HUES6 (cell line): ENCODE measurements around the gene ASAP2.
A peak's percentile ranks its signal among the peaks of the same experiment; 100 is the strongest.
"Not testable (repeated sequence)": the region's sequence is repeated elsewhere in the genome, so short reads cannot be mapped to it uniquely, and the experiment has no call there.

ENCODE experiments used
- H3K27ac ChIP-seq: 2 replicates; pipeline ENCODE4 v1.7.0; 2013; ENCODE audit warnings: low read depth, mild to moderate bottlenecking, low read length, inconsistent platforms
- H3K27me3 ChIP-seq: 2 replicates; pipeline ENCODE4 v1.6.1; 2013; ENCODE audit warnings: low read length; ENCODE audit not compliant: control insufficient read depth, insufficient read depth
- H3K36me3 ChIP-seq: 2 replicates; pipeline ENCODE4 v1.6.1; 2013; ENCODE audit warnings: low read length; ENCODE audit not compliant: control insufficient read depth, insufficient read depth
- H3K4me1 ChIP-seq: 2 replicates; pipeline ENCODE4 v1.6.1; 2013; ENCODE audit warnings: low read length; ENCODE audit not compliant: control insufficient read depth, insufficient read depth
- H3K4me3 ChIP-seq: 2 replicates; pipeline ENCODE4 v1.5.1; 2013; ENCODE audit warnings: low read depth, low read length
- H3K9ac ChIP-seq: one replicate; pipeline ENCODE4 v1.6.1; 2013; ENCODE audit warnings: mild to moderate bottlenecking, low read length
- H3K9me3 ChIP-seq: 2 replicates; pipeline ENCODE4 v1.6.1; 2013; ENCODE audit warnings: low read depth, low read length; ENCODE audit not compliant: control insufficient read depth, insufficient read depth

Gene ASAP2

GRCh38 chr2:9388199-9388681, 181.6 kb downstream of the ASAP2 start:
- H3K27me3 ChIP-seq: no peaks in the 10 kb centered on the region
- no peak overlapping the region for H3K9ac ChIP-seq
- peaks cover 14% of the 10 kb centered on the region; the same call in 1 of the 2 replicates for H3K4me1 ChIP-seq
- no peaks in the 10 kb centered on the region for H3K36me3 ChIP-seq
- no peak overlapping the region for H3K4me3 ChIP-seq
- H3K9me3 ChIP-seq: no peaks in the 10 kb centered on the region
- H3K27ac ChIP-seq: no peak overlapping the region

GRCh38 chr2:9388950-9389911, 182.6 kb downstream of the ASAP2 start:
- H3K27me3 ChIP-seq: no peaks in the 10 kb centered on the region
- no peak overlapping the region for H3K4me3 ChIP-seq
- no peaks in the 10 kb centered on the region for H3K9me3 ChIP-seq
- H3K27ac ChIP-seq: no peak overlapping the region
- no peaks in the 10 kb centered on the region for H3K36me3 ChIP-seq
- peaks cover 19% of the 10 kb centered on the region; the same call in 1 of the 2 replicates for H3K4me1 ChIP-seq
- H3K9ac ChIP-seq: no peak overlapping the region

- peaks cover 19% of the 10 kb centered on the region; the same call in 1 of the 2 replicates for H3K4me1 ChIP-seq
- no peaks in the 10 kb centered on the region for H3K9me3 ChIP-seq
- no peaks in the 10 kb centered on the region for H3K27me3 ChIP-seq
- peaks cover 6% of the 10 kb centered on the region for H3K36me3 ChIP-seq
- no peak overlapping the region for H3K4me3 ChIP-seq
- H3K9ac ChIP-seq: no peak overlapping the region
- H3K27ac ChIP-seq: no peak overlapping the region
Measured at GRCh38 chr2:9390151-9390850, 183.7 kb downstream of the ASAP2 start.

- Histone ChIP-seq H3K36me3 (peaks cover 6% of the 10 kb centered on the region), H3K4me1 (peaks cover 19% of the 10 kb centered on the region; the same call in 1 of the 2 replicates), H3K9ac (no peak overlapping the region), H3K4me3 (no peak overlapping the region), H3K27me3 (no peaks in the 10 kb centered on the region), H3K27ac (no peak overlapping the region), H3K9me3 (no peaks in the 10 kb centered on the region)
Measured at GRCh38 chr2:9390991-9391390, 184.4 kb downstream of the ASAP2 start.

GRCh38 chr2:9391961-9392720, 185.5 kb downstream of the ASAP2 start:
- no peaks in the 10 kb centered on the region for H3K9me3 ChIP-seq
- no peak overlapping the region for H3K9ac ChIP-seq
- no peak overlapping the region for H3K4me3 ChIP-seq
- H3K27ac ChIP-seq: no peak overlapping the region
- peaks cover 6% of the 10 kb centered on the region for H3K36me3 ChIP-seq
- H3K27me3 ChIP-seq: no peaks in the 10 kb centered on the region
- peaks cover 19% of the 10 kb centered on the region; the same call in 1 of the 2 replicates for H3K4me1 ChIP-seq

- no peaks in the 10 kb centered on the region for H3K27me3 ChIP-seq
- H3K9ac ChIP-seq: no peak overlapping the region
- peaks cover 19% of the 10 kb centered on the region; the same call in 1 of the 2 replicates for H3K4me1 ChIP-seq
- H3K9me3 ChIP-seq: no peaks in the 10 kb centered on the region
- H3K27ac ChIP-seq: 0 out of 2 replicates have a peak overlapping the region, but pooled peaks have one; percentile 31
- H3K36me3 ChIP-seq: peaks cover 6% of the 10 kb centered on the region
- no peak overlapping the region for H3K4me3 ChIP-seq
Measured at GRCh38 chr2:9392898-9393765, 186.5 kb downstream of the ASAP2 start.

- no peak overlapping the region for H3K4me3 ChIP-seq
- peaks cover 16% of the 10 kb centered on the region; the same call in 1 of the 2 replicates for H3K4me1 ChIP-seq
- H3K27ac ChIP-seq: no peak overlapping the region
Measured at GRCh38 chr2:9394816-9395215, 188.2 kb downstream of the ASAP2 start.

GRCh38 chr2:9397201-9397600, 190.6 kb downstream of the ASAP2 start:
- no peaks in the 10 kb centered on the region for H3K9me3 ChIP-seq
- H3K36me3 ChIP-seq: peaks cover 6% of the 10 kb centered on the region
- H3K27ac ChIP-seq: no peak overlapping the region
- H3K27me3 ChIP-seq: no peaks in the 10 kb centered on the region
- H3K4me3 ChIP-seq: no peak overlapping the region
- H3K9ac ChIP-seq: no peak overlapping the region
- H3K4me1 ChIP-seq: peaks cover 15% of the 10 kb centered on the region; the same call in 1 of the 2 replicates

More at GRCh38 chr2:9394816-9395215, 188.2 kb downstream of the ASAP2 start:
- Histone ChIP-seq H3K9ac (peak overlapping the region; percentile 16), H3K27me3 (no peaks in the 10 kb centered on the region), H3K36me3 (peaks cover 6% of the 10 kb centered on the region), H3K9me3 (no peaks in the 10 kb centered on the region)

GRCh38 chr2:9398251-9398650, 191.6 kb downstream of the ASAP2 start:
- not testable (repeated sequence) for H3K27ac ChIP-seq, H3K4me3 ChIP-seq, H3K9me3 ChIP-seq, H3K27me3 ChIP-seq, H3K36me3 ChIP-seq, H3K9ac ChIP-seq, H3K4me1 ChIP-seq
